ENCODE data around the gene RTN1.
A peak's percentile ranks its signal among the peaks of the same experiment; 100 is the strongest.

RTN1 gene

DNA sequence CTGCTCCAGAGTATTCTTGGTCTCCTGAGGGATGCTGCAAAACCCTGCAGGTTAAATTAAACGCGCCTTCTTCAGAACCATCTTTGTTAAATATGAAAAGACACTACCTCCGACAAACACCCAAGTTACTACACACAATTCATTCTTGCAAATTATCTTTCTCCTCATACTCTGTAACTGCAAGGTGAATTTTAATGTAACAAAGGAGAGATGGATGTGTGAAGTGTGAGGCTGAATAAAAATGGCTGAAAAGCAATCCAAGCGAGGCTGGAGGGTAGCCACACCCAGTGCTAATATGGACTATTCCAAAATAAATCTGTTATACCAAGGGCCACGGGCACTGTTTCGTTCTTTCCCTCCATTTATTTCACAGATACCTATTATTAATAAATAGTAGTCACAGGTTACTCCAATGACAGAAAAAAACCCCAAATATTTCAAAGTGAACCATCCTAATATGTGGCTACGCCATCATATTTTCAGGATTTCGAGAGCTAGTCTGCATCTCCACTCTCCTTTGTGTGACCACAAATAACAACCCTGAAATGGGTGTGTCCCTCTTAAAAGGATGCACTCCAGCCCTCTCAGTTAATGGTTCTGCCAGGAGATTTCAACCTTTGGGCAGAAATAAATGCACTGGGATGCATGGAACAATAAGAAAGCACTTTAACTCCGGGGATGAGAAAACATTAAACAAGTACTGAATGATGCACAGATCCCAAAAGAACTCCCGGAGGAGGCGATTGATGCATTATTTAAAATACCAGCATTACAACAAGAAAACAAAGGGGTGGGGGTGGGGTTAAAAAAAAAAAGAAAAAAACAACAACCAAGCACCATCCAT lies 240.9 kb downstream of the RTN1 start:
- DNase-seq (ENCODE audit: low spot score), result peak; percentile 65

GRCh38 chr14:59627011-59627520 lies 243.5 kb downstream of the RTN1 start:
- peak; percentile 69 for DNase-seq (ENCODE audit: low spot score)

DNA sequence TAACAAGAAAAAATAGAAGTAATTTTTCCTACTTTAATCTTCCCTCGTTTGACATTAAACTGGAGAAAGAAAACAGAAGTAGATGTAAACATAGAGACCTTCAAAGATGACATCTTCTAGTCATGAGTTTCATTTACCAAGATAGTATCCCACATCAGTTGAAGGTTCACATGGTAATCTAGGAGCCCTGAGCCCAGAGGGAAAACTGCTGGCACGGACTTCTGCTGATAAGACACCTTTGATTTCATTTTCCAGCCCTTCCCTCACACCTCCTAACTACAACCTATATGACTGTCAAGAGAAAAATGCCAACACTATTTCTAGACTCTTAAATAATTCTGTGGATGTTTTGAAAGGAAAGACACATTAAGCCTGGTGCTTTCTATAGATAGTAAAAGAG lies 247.9 kb downstream of the RTN1 start:
- no peak for DNase-seq (ENCODE audit: low spot score)

DNA sequence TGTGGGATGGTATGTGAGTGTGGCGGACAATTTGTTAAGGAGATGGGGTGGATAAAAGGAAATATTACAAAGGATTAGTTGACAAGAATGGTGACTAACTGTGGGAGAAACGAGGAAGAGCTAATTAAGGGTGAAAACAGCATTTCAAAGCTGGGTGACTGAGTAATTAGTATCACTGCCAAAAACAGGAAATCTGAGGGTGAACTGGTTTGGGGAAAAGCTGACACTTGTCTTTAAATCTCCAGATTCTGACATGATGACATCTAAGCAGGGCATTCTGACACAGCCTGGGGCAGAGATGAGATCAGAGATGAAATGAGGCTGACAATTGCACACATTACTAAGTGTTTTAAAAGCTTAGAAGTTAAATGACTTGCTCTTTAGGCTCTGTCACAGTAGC lies 251.5 kb downstream of the RTN1 start:
- DNase-seq (ENCODE audit: low spot score), result no peak

GRCh38 chr14:59601056-59601455 lies 269.5 kb downstream of the RTN1 start:
- no peak for DNase-seq (ENCODE audit: low spot score)

DNA sequence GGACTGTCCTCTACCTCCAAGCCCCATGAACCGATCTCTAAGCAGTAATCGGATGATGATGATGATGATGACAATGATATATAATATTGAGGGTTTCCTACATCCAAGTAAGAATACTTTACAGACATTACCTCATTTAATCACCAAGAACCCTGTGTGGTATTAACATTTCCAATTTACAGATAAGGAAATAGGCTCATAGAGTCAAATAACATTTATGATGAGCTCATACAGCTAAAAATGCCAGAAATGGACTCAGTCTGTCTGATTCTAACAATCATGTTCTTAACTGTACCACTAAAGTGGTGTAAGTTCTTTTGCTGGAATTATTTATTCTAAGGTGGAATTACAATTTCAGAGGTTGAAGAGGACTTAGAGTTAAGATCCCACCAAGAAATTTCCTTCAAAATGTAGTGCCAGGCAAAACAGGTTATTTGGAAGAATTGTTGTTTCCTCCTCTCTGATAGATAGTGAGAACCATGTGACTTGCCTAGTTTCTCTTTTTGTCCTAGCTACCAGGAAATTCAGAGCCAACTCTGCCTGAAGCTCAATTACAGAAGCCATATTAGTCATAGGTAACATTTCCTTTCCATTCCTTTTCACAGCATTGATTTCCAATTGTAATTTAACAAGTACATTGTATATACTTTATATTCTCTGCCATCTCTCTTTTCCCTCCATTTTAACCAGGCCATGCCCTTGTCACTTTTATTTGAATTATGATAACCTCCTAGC lies 270.2 kb downstream of the RTN1 start:
- DNase-seq (ENCODE audit: low spot score), result no peak

DNA sequence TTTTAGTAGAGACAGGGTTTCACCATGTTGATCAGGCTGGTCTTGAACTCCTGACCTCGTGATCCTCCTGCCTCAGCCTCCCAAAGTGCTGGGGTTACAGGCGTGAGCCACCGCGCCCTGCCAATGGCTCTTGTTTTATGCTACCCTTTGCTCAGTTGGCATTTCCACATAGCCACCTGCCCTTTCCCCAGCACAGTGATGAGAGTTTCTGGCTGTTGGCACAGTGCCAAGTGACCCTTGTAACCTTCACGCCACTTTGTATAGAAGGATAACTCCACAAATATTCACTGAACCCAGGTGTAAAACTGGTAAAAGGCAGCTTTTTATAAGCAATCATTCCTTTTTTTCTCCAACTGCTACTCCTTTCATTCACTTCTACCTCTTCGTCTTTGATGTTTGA lies 275.5 kb downstream of the RTN1 start:
- no peak for DNase-seq (ENCODE audit: low spot score)

- DNase-seq (ENCODE audit: low spot score), result no peak
These were observed 278.8 kb downstream of the RTN1 start for GRCh38 chr14:59591641-59592370.

- DNase-seq (ENCODE audit: low spot score), result no peak
These were observed 282.5 kb downstream of the RTN1 start for GRCh38 chr14:59588101-59588500.

DNA sequence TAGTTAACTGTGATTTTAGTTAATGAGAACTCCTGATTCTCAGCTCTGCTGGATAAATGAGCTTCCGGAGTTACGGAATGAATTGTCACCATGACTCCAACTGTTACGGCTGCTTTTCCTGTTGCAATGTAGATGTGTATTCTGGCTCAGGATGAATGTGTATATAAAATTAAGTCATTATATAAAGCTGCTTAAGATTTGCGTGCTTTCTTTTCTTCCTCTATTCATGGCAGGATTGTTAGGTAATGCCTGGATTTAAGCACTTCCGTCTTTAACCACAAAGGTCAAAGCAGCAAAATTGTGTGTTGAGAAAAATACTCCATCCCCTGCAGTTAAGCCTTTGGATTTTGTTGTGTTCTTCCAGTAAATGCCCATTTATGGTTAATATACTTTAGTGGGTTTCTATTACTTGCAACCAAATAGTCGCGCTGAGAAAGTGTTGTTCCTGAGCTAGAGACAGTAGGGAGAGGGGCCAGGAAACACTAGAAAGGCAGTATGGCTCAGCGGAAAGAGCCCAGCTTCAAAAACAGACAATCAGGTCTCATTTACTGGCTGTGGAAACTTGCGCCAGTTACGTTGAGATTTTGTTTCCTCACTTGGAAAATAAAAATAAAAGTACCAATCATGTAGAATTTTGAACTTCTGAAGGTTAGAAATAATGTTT lies 284.6 kb downstream of the RTN1 start:
- peak; percentile 39 for DNase-seq (ENCODE audit: low spot score)

DNA sequence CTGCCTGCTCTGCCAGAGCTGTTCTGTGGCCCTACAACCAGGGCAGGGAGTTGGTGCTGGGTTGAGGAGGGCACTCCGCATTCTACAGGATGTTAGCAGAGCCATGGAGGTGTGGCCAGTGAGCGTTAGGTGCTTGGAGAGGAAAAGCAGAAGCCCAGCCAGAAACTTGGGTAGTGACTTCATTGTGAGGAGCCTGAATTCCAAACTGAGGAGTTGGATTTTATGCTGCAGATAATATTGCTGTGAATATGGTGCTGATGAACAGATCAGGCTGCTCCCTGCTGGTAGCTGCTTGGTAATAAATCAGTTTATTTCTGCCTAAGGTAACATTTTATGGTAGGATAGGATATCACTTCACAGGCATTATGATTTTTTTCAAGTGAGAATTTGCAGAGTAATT lies 286.8 kb downstream of the RTN1 start:
- DNase-seq (ENCODE audit: low spot score), result peak; percentile 78

GRCh38 chr14:59582845-59583509 lies 287.6 kb downstream of the RTN1 start:
- no peak for DNase-seq (ENCODE audit: low spot score)

DNA sequence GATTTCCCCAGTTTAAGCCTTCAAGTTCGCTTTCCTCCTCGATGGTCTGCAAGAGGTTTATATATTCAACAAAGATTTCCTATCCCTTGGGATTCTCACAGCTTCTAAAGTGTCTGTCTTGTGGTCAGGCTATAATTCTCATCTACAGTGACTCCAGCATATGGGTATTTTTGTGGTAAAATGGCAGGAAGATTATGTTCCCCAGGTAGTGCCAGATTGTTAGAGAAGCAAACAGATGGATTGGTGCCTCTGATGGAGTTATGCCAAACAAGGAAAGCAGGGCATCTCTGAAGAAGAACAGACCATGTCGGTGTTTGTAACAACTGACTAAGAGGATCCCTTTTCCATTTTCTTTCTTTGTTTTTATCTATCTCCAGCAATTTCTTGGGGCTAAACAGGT lies 288.4 kb downstream of the RTN1 start:
- DNase-seq (ENCODE audit: low spot score), result peak; percentile 97

GRCh38 chr14:59580911-59581310 lies 289.7 kb downstream of the RTN1 start:
- DNase-seq (ENCODE audit: low spot score), result no peak

- peak; percentile 94 for DNase-seq (ENCODE audit: low spot score)
These were observed 294.0 kb downstream of the RTN1 start, which contains the start of gene CCDC175 for GRCh38 chr14:59576332-59577294. TSS of gene CCDC175 (minus strand) at chr14:59576812. CDS start at chr14:59576775, 37 bp downstream.

DNA sequence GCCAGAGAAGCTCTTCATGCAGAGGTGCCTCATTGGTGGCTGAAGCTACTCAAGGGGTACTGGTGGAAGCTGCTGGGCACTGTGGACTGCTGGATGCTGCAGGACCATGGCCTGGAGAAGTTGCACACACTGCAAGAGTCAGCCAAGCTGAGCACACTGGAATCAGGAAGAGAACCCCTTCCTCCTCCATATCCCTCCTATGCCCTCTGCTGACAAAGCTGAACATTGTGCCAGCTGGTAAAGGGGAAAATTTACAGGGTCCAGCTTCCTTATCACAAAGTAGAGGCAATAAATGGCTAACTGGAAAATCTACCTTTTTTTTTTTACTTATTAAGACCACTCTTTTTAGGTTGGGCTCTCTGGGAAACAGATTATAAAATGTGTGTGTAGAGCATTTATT lies 300.5 kb downstream of the RTN1 start:
- no peak for DNase-seq (ENCODE audit: low spot score)

DNA sequence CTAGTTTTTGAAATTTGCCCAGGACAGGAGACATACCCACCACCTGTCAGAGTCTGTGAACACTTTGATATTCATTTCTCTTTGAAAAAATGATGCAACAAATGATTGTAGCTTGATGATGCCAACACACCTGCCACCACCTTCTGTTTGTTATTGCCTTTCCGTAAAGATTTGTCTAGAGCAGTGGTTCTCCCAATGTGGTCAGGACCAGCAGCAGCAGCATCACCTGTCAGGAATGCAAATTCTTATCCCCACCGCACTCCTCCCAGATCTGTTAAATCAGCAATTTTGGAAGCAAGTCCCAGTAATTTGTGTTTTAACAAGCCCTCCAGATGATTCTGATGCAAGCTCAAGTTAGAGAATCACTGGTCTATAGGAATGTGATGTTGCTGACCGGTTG lies 303.9 kb downstream of the RTN1 start:
- DNase-seq (ENCODE audit: low spot score), result peak; percentile 61

GRCh38 chr14:59566296-59566695 lies 304.3 kb downstream of the RTN1 start:
- no peak for DNase-seq (ENCODE audit: low spot score)

DNA sequence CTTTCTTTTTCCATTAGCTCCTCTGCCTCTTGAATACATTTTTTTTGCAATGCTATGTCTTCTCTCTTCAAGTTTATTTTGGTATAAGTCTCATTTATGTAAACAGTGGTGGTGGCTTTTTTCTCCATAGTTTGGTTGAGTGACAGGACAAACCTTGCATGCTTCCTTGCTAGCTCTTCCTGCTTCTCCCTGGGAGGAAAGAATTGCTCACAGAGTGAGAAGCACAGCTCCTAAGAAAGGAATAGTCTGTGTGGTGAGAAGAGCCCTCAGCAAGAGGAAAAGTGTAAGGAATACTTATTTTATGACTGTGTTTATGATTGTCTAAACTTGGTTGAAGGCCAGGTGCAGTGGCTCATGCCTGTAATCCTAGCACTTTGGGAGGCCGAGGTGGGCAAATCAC lies 305.5 kb downstream of the RTN1 start:
- peak; percentile 33 for DNase-seq (ENCODE audit: low spot score)

DNA sequence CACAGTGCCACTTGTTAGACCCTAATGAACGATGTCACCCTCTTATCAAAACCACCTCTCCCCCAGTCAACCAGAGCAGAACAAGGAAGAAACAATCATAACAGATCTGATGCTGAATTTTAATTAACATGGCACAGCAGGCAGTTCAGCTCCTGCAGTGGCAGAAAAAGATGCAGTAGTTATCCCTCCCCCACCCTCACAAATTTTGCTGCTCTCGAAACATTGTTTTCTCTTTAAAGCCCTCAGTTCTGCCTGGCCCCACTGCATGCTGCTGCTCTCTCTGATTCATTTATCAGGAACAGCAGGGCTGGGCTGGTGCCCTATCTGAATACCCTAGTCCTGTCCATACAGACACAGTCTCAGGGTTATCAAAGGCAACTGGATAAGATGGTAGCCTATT lies 306.2 kb downstream of the RTN1 start:
- DNase-seq (ENCODE audit: low spot score), result peak; percentile 87
